ENCODE data around the gene PACSIN1. TPM values are rescaled to one million over a fixed set of nuclear protein-coding genes. Genes with fewer than 3 reads are reported as not detected.
"Not testable (repeated sequence)": the region's sequence is repeated elsewhere in the genome, so short reads cannot be mapped to it uniquely, and the experiment has no call there.

The PACSIN1 gene
- total and polyA plus RNA-seq, 8 donors, result 0.09 to 0.51 (median 0.25) TPM; not detected in 1

GRCh38 chr6:34484391-34484790 lies 18.5 kb downstream of the PACSIN1 start:
- Histone ChIP-seq H3K4me1 (no peaks in the 10 kb centered on the region), H3K27ac (no peak overlapping the region), H3K4me3 (no peak overlapping the region), H3K27me3 (no peaks in the 10 kb centered on the region), H3K36me3 (no peaks in the 10 kb centered on the region), H3K9me3 (no peaks in the 10 kb centered on the region)
- intact Hi-C loops (cut with DNase I), result no loop called here
- no peak for ATAC-seq
- DNase-seq, result no peak
- no peak for TF ChIP-seq CTCF (IDR thresholded peaks at IDR 0.05)

- ATAC-seq (no peak), DNase-seq (no peak)
- Histone ChIP-seq H3K27me3 (no peaks in the 10 kb centered on the region), H3K9me3 (no peaks in the 10 kb centered on the region), H3K36me3 (no peaks in the 10 kb centered on the region), H3K27ac (no peak overlapping the region), H3K4me3 (no peak overlapping the region), H3K4me1 (no peaks in the 10 kb centered on the region)
- TF ChIP-seq CTCF (IDR thresholded peaks at IDR 0.05), result no peak
- intact Hi-C loops (cut with DNase I), result no loop called here
Measured at GRCh38 chr6:34484899-34485298, 19.0 kb downstream of the PACSIN1 start.

- Histone ChIP-seq H3K27me3 (no peaks in the 10 kb centered on the region), H3K4me1 (no peaks in the 10 kb centered on the region), H3K4me3 (no peak overlapping the region), H3K9me3 (no peaks in the 10 kb centered on the region), H3K27ac (no peak overlapping the region), H3K36me3 (no peaks in the 10 kb centered on the region)
- intact Hi-C loops (cut with DNase I), result no loop called here
- ATAC-seq (no peak), DNase-seq (no peak)
- TF ChIP-seq CTCF (IDR thresholded peaks at IDR 0.05), result no peak
Measured at GRCh38 chr6:34485321-34486060, 19.6 kb downstream of the PACSIN1 start.

GRCh38 chr6:34486106-34486740 lies 20.3 kb downstream of the PACSIN1 start:
- intact Hi-C loops (cut with DNase I), result no loop called here
- H3K27me3 ChIP-seq, result no peaks in the 10 kb centered on the region
- TF ChIP-seq CTCF (IDR thresholded peaks at IDR 0.05), result no peak

GRCh38 chr6:34486886-34487285 lies 21.0 kb downstream of the PACSIN1 start:
- DNase-seq; H3K27me3 ChIP-seq; H3K9me3 ChIP-seq; intact Hi-C loops (cut with DNase I); H3K4me1 ChIP-seq; H3K27ac ChIP-seq; ATAC-seq; H3K36me3 ChIP-seq; H3K4me3 ChIP-seq: not testable (repeated sequence)

More at GRCh38 chr6:34486106-34486740, 20.3 kb downstream of the PACSIN1 start:
- Histone ChIP-seq H3K36me3 (no peaks in the 10 kb centered on the region), H3K4me1 (no peaks in the 10 kb centered on the region), H3K4me3 (no peak overlapping the region), H3K9me3 (no peaks in the 10 kb centered on the region), H3K27ac (no peak overlapping the region)
- ATAC-seq (no peak), DNase-seq (no peak)

All from left lung (tissue), 10 donors.